ENCODE measurements around the gene TAX1BP1.
"Not testable (repeated sequence)": the region's sequence is repeated elsewhere in the genome, so short reads cannot be mapped to it uniquely, and the experiment has no call there.

The TAX1BP1 gene

DNA sequence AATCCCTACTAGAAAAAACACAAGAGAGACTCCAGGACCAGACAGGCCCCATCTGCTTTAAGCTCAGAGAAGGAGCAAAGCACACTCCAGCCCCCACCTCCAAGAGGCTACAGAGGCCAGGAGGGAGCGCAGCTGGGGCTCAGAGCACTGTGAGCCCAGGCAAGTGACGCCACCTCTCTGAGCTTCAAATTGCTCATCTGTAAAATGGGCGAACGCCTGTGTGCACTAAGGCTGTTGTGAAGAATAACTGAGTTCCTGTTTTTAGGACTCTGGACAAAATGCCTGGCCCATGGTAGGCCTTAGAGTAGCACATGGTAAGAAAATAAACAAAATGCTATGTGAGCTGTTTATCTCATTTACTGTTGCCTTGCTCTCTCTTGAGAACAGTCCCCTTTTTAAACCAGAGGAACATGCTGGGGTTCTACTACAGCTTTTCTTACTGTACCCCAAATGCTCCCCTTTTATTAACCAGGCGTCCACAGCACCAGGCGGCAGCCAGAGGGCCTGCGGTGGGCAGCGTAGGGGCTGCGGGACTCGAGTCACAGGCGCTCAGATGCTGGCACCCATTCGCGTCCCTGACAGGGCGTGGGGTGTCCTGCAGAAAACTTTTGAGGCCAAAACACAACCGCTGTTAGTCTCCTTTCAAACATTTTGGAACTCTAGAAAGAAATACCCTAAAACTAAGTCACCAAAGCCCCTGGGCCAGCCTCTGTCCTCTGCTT lies 103.8 kb downstream of the TAX1BP1 start:
- DNase-seq (ENCODE audit: low spot score) = no peak

DNA sequence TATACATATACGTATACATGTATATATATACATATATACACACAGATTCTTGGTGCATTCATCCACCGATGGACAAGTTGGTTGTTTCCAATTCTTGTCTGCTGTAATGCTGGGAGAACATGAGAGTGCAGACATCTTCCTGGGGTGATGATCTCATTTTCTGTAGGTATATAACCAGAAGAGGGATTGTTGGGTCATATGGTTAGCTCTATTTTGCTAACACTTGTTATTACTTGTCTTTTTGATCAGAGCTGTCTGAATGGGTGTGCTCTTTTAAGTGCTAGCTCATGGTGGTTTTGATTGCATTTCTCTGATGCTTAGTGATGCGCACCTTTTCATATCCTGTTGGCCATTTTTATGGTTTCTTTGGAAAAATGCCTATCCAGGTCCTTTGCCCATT lies 106.4 kb downstream of the TAX1BP1 start:
- DNase-seq (ENCODE audit: low spot score) = no peak

DNA sequence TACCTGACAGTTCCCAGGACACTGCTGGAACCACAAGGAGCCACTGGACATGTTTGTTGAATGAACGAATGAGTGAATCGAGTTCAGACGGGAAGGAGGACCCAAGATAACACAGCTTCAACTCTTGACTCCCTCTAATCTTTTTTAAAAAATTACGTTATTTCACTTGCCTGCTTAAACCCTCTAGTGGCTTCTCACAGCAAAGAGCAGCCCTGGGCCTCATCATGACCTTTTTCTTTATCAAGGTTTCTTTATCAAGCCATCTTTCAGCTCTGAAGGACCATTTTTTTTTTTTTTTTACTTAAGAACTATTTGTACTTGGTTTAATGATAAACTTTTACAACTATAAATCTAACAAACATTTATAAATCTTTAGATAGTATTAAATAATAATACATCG lies 110.6 kb downstream of the TAX1BP1 start:
- no peak for DNase-seq (ENCODE audit: low spot score)

DNA sequence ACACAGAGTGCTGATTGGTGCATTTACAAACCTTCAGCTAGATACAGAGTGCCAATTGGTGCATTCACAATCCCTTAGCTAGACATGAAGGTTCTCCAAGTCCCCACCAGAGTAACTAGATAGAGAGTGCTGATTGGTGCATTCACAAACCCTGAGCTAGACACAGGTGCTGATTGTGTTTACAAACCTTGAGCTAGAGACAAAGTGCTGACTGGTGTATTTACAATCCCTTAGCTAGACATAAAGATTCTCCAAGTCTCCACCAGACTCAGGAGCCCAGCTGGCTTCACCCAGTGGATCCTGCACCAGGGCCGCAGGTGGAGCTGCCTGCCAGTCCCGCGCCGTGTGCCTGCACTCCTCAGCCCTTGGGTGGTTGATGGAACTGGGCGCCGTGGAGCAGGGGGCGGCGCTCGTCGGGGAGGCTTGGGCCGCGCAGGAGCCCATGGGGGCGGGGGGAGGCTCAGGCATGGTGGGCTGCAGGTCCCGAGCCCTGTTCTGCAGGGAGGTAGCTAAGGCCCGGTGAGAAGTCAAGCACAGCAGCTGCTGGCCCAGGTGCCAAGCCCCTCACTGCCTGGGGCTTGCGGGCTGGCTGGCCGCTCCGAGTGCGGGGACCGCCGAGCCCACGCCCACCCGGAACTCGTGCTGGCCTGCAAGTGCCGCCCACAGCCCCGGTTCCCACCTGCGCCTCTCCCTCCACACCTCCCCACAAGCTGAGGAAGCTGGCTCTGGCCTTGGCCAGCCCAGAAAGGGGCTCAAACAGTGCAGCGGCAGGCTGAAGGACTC lies 116.9 kb downstream of the TAX1BP1 start:
- not testable (repeated sequence) for DNase-seq (ENCODE audit: low spot score)

DNA sequence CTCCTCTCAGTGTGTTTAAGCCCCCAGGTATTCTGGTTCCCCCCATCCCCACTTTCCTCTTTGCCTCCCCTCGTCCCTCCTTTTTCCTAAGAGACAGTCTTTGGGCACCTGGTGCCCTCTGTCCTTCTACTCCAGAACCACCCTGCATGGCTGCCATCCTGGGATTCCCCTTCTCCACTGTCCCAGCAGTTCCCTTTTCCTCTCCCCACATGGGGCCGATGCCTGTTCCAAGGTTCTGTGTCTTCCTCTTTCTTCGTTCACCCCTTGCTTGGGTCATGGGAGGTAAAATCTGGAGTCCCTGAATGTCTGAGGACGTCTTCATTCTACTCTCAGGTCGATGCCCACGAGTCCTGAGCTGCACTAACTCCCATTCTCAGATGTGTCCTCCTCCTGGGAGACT lies 120.8 kb downstream of the TAX1BP1 start:
- DNase-seq (ENCODE audit: low spot score) = no peak

DNA sequence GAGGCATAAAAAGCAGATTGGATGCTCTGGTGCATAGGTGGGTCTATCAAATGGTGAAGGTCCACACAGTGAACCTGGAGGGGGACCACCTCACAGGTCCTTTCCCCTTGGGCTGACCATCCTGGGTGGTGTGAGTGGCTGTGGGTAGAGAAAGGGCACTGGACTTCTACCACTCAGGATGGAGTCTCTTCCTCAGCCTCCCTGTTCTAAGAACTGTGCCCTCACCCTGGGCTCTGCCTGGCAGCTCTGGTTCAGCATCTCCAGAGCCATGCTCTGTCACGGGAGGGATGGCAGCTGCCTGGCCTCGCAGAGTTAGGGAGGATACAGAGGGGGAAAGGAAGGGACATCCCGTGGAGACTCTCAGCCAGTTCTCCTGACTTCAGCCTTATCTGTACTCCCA lies 121.8 kb downstream of the TAX1BP1 start:
- DNase-seq (ENCODE audit: low spot score) = no peak

DNA sequence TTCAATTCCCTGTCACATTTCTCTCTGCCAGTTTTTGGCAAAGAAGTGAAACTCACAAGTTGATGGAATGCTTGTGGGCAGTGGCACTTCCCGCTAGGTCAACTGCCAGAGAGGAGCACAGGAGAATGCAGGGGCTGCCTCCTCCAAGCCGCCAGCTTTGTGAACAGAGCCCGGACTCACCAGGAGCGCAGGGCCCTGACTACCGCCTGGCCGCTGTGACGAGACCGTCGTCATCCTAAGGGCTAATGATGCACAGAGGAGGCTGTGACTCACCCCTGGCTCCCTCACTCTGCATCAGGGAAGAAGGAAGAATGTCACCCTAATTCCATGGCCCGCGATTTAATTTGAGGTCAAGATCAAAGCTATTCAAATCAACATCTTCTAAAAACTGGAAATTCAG lies 123.9 kb downstream of the TAX1BP1 start:
- no peak for DNase-seq (ENCODE audit: low spot score)

DNA sequence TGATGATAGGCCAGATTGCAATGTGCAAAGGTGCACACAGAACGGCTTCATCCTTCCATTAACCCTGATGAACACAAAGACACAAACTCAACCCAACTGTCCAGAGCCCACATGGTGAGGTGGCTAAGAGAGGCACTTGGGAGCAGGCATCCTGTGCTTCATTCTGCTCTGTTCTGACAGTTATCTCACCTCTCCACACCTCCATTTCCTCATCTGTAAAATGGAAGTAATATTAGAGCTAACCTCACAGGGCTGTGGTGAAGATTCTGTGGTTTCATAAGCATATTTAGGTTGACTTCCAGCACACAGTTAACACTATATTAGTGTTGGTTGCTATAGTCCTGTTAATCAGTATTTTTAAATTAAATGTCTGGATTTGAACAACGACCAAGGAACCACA lies 126.3 kb downstream of the TAX1BP1 start:
- DNase-seq (ENCODE audit: low spot score) = no peak

DNA sequence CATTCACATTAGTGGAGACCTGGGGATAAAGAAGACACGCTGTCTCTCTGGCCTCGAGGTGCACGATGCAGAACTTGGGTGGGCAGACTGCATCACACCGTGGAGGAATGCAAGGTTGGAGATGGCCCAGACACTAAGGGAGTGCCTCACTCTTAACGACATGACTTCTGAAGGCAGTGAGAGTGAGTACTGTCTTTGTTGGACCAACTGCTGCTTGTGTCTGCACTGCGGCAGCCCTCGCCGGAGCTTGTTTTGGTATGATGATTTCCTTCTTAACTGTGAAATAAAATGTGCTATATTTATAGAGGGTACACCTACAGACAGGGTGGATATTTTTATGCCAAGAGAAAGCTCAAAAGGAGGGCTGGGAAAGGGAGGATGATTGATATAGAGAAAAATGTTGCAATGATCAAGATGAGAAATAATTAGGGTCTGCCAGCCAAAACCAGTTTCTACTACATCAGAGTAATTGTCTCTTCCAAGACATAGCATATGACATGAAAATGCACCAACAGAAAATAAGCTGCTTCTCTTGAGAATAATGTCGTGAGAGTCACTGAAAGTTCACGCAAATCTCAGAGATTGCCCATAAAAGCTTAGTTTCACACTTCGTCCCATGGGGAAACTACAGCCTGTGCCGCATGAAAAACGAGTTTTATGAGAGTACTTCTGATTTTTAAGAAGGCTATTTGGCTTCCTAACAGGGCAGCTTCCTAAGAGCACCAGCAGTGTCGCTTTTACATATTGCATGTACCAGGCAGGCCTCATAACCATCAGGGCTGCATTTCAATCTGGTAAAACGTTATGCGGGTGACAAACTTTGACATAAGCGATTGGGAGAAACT lies 127.1 kb downstream of the TAX1BP1 start:
- no peak for DNase-seq (ENCODE audit: low spot score)

DNA sequence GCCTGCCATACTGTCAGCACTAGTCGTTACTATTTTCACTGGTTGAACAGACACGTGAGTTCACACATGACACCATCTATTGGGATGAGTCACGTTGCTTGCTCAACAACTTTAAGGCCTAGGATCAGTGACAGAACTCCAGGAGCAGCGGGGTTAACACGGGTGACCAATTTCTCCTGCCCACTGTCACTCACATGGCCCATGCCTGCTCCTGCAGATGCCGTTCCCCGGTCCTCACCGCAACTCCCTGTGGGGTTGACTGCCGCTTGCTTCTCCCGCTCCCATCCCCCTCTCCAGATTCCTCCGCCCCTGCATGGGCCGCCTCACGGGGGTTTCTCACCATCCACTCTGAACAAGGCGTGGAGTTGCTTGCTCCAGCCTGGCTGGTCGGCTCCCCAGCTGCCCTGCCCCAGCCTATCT lies 128.2 kb downstream of the TAX1BP1 start:
- DNase-seq (ENCODE audit: low spot score) = no peak

DNA sequence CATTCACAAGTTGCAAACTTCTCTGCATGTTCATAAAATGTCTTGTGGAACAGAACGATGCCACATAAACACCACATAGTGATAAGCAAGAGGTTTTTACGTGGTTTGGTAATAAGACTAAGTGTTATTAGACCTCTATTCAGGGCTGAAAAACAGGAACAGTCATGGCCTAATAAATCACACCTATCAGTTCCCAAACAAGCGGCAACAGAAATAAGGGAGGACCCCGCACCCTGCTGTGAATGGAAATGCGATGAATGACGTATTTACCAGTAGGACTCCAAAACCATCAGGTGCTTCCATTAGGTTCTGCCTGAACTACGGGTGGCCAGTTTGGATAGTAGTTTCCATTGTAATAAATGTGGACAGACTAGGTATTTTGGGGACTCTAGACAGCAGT lies 129.1 kb downstream of the TAX1BP1 start:
- no peak for DNase-seq (ENCODE audit: low spot score)

DNA sequence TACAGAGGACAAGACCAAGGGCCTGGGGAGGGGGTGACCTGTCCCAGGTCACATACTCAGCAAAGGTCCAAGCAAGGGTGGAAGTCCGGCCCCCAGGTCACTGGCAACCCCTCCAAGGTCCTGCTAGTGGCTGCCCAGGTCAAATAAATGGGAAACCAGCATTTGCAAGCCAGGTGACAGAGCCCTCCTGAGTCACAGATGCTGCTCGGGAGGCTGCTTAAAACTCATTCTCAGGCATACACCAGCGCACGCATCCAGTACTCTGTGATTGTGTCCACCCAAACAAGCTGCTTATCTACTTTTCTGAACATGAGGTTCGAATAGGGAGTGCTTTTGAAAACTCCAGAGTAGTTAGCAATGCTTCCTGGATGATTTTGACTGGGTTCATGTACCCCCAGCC lies 130.6 kb downstream of the TAX1BP1 start:
- no peak for DNase-seq (ENCODE audit: low spot score)

DNA sequence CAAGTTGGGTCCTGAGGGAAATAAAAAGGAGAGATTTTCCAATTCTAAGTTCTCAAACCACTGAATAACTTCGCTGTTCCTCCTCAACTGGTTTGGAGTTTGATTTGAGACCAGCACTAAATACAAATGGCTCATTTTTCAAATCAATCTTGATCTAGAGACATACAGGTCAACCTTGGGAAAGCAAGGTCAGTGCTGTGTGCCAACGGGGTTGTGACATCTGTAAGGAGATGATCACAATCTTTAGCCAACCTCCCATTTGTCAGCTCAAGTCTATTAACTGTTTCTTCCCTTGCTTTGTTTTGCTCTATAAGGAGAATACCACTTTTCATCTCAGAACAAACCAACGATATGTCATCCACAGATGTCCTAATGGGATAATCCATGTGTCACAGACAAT lies 131.1 kb downstream of the TAX1BP1 start:
- DNase-seq (ENCODE audit: low spot score) = no peak

DNA sequence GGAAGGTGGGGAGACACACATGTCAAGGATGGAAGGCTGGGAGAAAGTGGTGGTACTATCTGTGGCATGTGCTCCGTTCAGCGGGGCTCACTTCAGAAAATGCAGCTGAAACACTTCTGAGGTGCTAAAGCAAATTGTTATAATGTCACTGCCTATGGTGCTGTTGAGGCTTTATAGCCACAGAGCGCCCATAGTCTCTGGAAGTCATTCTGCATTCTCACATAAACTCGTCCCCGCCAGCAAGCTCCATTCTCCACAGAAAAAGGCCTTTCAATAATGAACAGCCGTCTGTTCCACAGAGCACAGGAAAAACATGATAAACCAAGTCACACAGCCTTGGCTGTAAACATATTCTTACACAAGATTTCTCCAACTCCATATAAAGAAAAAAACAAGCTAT lies 131.9 kb downstream of the TAX1BP1 start:
- no peak for DNase-seq (ENCODE audit: low spot score)

DNA sequence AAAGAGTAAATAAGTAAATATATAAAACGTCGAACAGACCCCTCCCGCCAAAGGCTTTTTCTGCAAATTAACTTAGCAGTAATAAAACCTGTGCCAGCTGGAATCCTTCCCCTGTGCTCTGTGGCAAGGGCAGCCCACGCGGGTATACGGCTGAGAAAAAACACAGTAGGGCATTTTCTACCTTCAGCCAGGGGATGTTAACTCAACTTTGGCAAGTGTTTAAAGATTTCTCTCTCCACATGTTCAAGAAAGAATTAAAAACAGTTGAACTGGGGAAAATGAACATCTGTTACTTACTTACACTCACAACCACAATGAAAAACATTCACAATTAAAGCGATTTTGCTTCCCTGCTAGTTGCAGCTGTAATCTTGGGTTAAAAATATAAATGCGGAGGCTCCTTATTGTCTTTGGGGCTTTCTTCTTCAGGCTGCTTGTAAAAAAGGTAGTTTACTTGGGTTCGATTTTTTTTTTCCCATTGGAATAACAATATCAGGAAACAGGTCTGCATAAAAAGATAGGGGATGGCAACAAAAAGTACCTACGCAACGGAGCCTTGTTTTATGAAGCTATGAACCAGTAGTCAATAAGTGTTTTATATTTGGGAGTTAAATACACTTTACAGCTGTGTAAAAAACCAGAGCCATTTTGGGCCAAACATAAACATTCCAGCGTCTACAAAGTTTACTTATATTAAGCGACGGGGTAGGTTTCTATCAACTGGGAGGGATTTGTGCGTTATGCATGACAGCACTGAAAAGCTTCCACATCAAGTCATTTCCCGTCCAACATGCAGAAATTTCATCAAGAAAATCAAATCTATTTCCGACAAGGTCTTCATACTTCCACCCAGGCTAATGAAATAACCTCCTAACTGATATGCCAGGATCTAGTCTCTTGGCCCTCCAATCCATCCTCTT lies 132.7 kb downstream of the TAX1BP1 start:
- DNase-seq (ENCODE audit: low spot score) = no peak

DNA sequence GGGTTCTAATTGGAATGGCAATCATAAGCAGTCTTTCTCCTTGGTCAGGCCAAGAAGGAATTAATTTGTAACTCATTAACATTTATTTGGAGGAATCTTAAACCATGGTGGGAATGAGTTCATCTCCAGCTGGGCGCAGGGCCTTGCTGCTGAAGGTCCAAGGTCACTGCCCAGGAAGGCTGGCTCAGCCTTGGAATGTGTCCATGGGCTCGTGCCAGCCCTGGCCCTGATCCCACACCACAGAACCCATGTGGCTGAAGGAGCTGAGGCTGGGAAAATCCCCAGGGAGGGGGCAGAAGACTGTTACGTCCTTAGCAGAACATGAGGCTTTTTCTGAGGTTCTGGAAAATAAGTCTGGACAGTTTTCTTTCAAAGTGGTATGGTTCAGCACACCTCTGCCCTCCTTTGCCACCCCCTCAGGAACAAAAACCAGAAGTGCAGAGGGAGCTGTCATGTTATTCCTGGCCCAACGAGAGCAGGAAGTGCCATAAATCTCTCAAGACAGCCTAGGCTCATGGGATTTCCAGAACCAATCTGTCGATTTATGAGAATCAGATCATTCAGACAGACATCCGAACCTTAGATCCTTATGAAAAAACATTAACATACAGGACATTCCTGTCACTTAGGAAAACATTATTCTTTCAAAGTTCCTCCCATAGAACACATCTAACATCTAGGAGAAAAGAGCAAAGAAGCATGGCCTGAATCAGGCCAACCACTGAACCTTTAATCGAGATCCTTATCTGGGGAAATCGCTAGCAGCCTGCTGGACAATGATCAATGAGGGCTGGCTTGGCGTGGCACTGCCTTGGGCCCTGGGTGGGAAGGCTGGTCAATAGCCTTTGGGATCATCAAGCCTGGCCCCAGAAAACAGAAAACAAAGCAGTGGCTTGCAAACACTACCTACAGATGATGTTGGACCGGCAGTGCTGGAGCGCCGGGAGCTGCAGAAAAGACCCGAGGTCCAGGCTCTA lies 134.3 kb downstream of the TAX1BP1 start:
- no peak for DNase-seq (ENCODE audit: low spot score)

DNA sequence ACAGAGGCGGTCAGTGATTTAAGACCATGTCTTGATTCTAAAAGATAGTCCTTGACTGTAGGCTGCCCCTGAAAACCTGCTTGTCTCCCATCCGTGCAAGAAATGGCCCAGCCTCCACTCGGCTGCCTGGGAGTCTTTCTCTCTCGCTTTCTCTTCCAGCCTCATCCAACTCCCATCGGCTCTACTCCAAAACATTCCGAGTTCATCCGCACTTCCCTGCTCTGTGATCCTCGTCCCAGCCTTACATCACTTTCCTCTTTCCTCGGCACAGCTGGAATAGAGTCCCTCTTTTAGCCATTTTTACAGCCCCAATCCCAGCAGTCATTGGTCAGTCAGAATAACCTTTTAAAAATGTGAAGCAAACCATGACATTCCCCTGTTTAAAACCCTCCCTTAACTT lies 135.1 kb downstream of the TAX1BP1 start:
- no peak for DNase-seq (ENCODE audit: low spot score)

DNA sequence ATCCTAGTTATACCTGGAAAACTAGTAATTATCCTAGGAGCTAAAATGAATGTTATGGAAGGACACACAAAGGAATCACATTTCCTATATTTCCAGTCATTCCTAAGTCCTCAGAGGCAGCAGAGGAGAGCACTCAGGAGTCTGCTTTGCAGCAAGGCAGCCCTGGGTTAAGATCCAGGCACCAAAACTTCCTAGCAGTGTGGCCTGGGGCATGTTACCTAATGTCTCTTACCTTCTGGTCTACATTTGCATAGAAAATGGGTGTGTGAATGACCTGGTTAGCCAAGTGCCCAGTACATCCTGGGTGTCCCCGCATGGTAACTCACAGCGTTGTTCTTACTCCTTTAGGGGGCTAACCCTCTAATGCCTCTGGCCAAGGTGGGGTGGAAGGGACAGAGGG lies 135.9 kb downstream of the TAX1BP1 start:
- DNase-seq (ENCODE audit: low spot score) = no peak

DNA sequence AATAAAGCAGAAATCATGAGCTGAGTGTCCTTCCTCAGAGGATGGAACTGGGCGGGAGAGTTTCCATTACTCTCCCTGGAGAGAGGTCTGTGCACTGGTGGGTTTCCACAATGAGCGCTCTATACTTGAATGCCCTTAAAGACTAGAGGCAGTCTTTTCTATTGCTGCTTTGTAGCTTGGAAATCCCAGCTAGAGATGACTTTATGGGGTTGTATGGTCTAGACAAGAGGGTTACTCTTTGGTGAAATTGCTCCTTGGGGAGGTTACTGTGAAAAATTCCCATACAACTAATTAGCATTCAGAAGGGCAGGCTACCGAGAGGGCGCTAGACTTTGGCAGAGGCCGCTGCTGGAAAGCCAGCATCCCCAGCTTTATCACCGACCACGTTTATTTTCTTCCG lies 136.8 kb downstream of the TAX1BP1 start:
- no peak for DNase-seq (ENCODE audit: low spot score)
